ENCODE measurements around the gene PRDM5. TPM values are rescaled to one million over a fixed set of nuclear protein-coding genes. Genes with fewer than 3 reads are reported as not detected.

The PRDM5 gene
- total RNA-seq, 2 experiments from 2014 or later, result 0.20 to 0.57 TPM

- Mint-ChIP-seq H3K36me3 (ENCODE audit: low read depth) (no peaks in the 10 kb centered on the region), H3K27me3 (ENCODE audit: low read depth) (no peaks in the 10 kb centered on the region), H3K27ac (no peak overlapping the region), H3K4me1 (ENCODE audit: low read depth) (no peaks in the 10 kb centered on the region), H3K4me3 (no peak overlapping the region), H3K9me3 (no peaks in the 10 kb centered on the region)
- CTCF ChIA-PET, result no interaction called here
- no peak for DNase-seq
- intact Hi-C loops (cut with micrococcal nuclease), result no loop called here
Observed at GRCh38 chr4:120869613-120870278, 52.8 kb downstream of the PRDM5 start.

- CTCF ChIA-PET, result interaction anchor here (0.6 kb wide), 1 partner anchor 11 kb away, joined by 3 read pairs; no protein-coding TSS in a partner anchor
- no peak overlapping the region for H3K27ac Mint-ChIP-seq
- no peaks in the 10 kb centered on the region for H3K9me3 Mint-ChIP-seq
- H3K4me1 Mint-ChIP-seq (ENCODE audit: low read depth), result no peaks in the 10 kb centered on the region
- intact Hi-C loops (cut with micrococcal nuclease), result no loop called here
- DNase-seq, result no peak
- H3K4me3 Mint-ChIP-seq, result no peak overlapping the region
- H3K27me3 Mint-ChIP-seq (ENCODE audit: low read depth), result no peaks in the 10 kb centered on the region
- H3K36me3 Mint-ChIP-seq (ENCODE audit: low read depth), result no peaks in the 10 kb centered on the region
Observed at GRCh38 chr4:120867506-120867905, 55.0 kb downstream of the PRDM5 start.

GRCh38 chr4:120865985-120866384 is 56.5 kb downstream of the PRDM5 start:
- no peak overlapping the region for H3K27ac Mint-ChIP-seq
- no peak overlapping the region for H3K4me3 Mint-ChIP-seq
- no peaks in the 10 kb centered on the region for H3K4me1 Mint-ChIP-seq (ENCODE audit: low read depth)
- CTCF ChIA-PET, result no interaction called here
- no peaks in the 10 kb centered on the region for H3K27me3 Mint-ChIP-seq (ENCODE audit: low read depth)
- H3K36me3 Mint-ChIP-seq (ENCODE audit: low read depth), result no peaks in the 10 kb centered on the region
- no peak for DNase-seq
- intact Hi-C loops (cut with micrococcal nuclease), result no loop called here
- no peaks in the 10 kb centered on the region for H3K9me3 Mint-ChIP-seq

GRCh38 chr4:120864969-120865368 is 57.6 kb downstream of the PRDM5 start:
- no peaks in the 10 kb centered on the region for H3K4me1 Mint-ChIP-seq (ENCODE audit: low read depth)
- no peaks in the 10 kb centered on the region for H3K27me3 Mint-ChIP-seq (ENCODE audit: low read depth)
- no peak for DNase-seq
- H3K9me3 Mint-ChIP-seq, result no peaks in the 10 kb centered on the region
- intact Hi-C loops (cut with micrococcal nuclease), result no loop called here
- no peak overlapping the region for H3K4me3 Mint-ChIP-seq
- H3K36me3 Mint-ChIP-seq (ENCODE audit: low read depth), result no peaks in the 10 kb centered on the region
- H3K27ac Mint-ChIP-seq, result no peak overlapping the region
- CTCF ChIA-PET, result no interaction called here

GRCh38 chr4:120862432-120862831 is 60.1 kb downstream of the PRDM5 start:
- Mint-ChIP-seq H3K4me3 (no peak overlapping the region), H3K36me3 (ENCODE audit: low read depth) (no peaks in the 10 kb centered on the region), H3K4me1 (ENCODE audit: low read depth) (peaks cover 1% of the 10 kb centered on the region), H3K27me3 (ENCODE audit: low read depth) (no peaks in the 10 kb centered on the region), H3K9me3 (no peaks in the 10 kb centered on the region), H3K27ac (no peak overlapping the region)
- DNase-seq, result no peak
- intact Hi-C loops (cut with micrococcal nuclease), result no loop called here
- CTCF ChIA-PET, result interaction anchor here (1.2 kb wide), 1 partner anchor 12 kb away, joined by 3 read pairs; no protein-coding TSS in a partner anchor

GRCh38 chr4:120861852-120862251 is 60.7 kb downstream of the PRDM5 start:
- no peak overlapping the region for H3K4me3 Mint-ChIP-seq
- no peaks in the 10 kb centered on the region for H3K9me3 Mint-ChIP-seq
- no peaks in the 10 kb centered on the region for H3K36me3 Mint-ChIP-seq (ENCODE audit: low read depth)
- H3K27me3 Mint-ChIP-seq (ENCODE audit: low read depth), result no peaks in the 10 kb centered on the region
- H3K4me1 Mint-ChIP-seq (ENCODE audit: low read depth), result peaks cover 3% of the 10 kb centered on the region
- intact Hi-C loops (cut with micrococcal nuclease), result no loop called here
- no peak for DNase-seq
- no peak overlapping the region for H3K27ac Mint-ChIP-seq
- CTCF ChIA-PET, result interaction anchor here (1.2 kb wide), 1 partner anchor 13 kb away, joined by 3 read pairs; no protein-coding TSS in a partner anchor

GRCh38 chr4:120858776-120859175 is 63.8 kb downstream of the PRDM5 start:
- no peak overlapping the region for H3K27ac Mint-ChIP-seq
- intact Hi-C loops (cut with micrococcal nuclease), result loop anchor here (5.0 kb wide), 2 partner anchors 119 to 399 kb away; no protein-coding TSS in a partner anchor
- H3K9me3 Mint-ChIP-seq, result no peaks in the 10 kb centered on the region
- no peak for DNase-seq
- CTCF ChIA-PET, result interaction anchor here (0.6 kb wide), 1 partner anchor 513 kb away, joined by 4 read pairs; no protein-coding TSS in a partner anchor
- no peaks in the 10 kb centered on the region for H3K27me3 Mint-ChIP-seq (ENCODE audit: low read depth)
- H3K4me1 Mint-ChIP-seq (ENCODE audit: low read depth), result peaks cover 12% of the 10 kb centered on the region
- H3K36me3 Mint-ChIP-seq (ENCODE audit: low read depth), result no peaks in the 10 kb centered on the region
- H3K4me3 Mint-ChIP-seq, result no peak overlapping the region

DNA sequence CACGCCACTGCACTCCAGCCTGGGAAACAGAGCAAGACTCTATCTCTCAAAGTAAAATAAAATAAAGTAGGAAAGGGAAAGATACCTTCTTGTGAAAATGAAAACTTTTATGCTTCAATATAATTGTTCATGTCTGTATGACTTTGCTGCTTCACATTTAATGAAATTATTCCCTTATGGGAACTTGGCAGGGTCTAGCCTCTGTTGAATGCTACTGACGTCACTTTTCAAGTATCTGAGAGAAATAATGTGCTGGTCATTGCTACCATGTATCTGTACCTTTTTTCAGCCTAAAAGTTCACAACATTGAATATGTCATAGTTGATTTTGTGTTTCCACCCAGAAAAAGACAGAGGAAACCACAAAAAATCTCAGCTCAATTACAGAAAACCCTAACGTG is 65.2 kb downstream of the PRDM5 start:
- H3K36me3 Mint-ChIP-seq (ENCODE audit: low read depth), result no peaks in the 10 kb centered on the region
- H3K4me3 Mint-ChIP-seq, result no peak overlapping the region
- no peak for DNase-seq
- H3K27me3 Mint-ChIP-seq (ENCODE audit: low read depth), result no peaks in the 10 kb centered on the region
- H3K9me3 Mint-ChIP-seq, result no peaks in the 10 kb centered on the region
- H3K4me1 Mint-ChIP-seq (ENCODE audit: low read depth), result peaks cover 12% of the 10 kb centered on the region
- intact Hi-C loops (cut with micrococcal nuclease), result loop anchor here (5.0 kb wide), 2 partner anchors 120 to 400 kb away; no protein-coding TSS in a partner anchor
- CTCF ChIA-PET, result interaction anchor here (0.7 to 1.2 kb wide), 2 partner anchors 11 to 22 kb away, joined by 3 read pairs; no protein-coding TSS in a partner anchor
- no peak overlapping the region for H3K27ac Mint-ChIP-seq

GRCh38 chr4:120856294-120856693 is 66.2 kb downstream of the PRDM5 start:
- Mint-ChIP-seq H3K27me3 (ENCODE audit: low read depth) (no peaks in the 10 kb centered on the region), H3K27ac (no peak overlapping the region), H3K4me1 (ENCODE audit: low read depth) (peaks cover 12% of the 10 kb centered on the region), H3K36me3 (ENCODE audit: low read depth) (no peaks in the 10 kb centered on the region), H3K9me3 (no peaks in the 10 kb centered on the region), H3K4me3 (no peak overlapping the region)
- CTCF ChIA-PET, result interaction anchor here (0.5 to 1.2 kb wide), 3 partner anchors 12 to 233 kb away, joined by 3 read pairs; no protein-coding TSS in a partner anchor
- intact Hi-C loops (cut with micrococcal nuclease), result loop anchor here (5.0 kb wide), 2 partner anchors 121 to 401 kb away; no protein-coding TSS in a partner anchor
- DNase-seq, result no peak

- Mint-ChIP-seq H3K9me3 (no peaks in the 10 kb centered on the region), H3K36me3 (ENCODE audit: low read depth) (no peaks in the 10 kb centered on the region), H3K27ac (no peak overlapping the region), H3K4me3 (no peak overlapping the region), H3K4me1 (ENCODE audit: low read depth) (peaks cover 12% of the 10 kb centered on the region), H3K27me3 (ENCODE audit: low read depth) (no peaks in the 10 kb centered on the region)
- intact Hi-C loops (cut with micrococcal nuclease), result loop anchor here (1.0 to 5.0 kb wide), 3 partner anchors 122 to 402 kb away; no protein-coding TSS in a partner anchor
- CTCF ChIA-PET, result no interaction called here
- peak; percentile 13 for DNase-seq
Observed at GRCh38 chr4:120855307-120856001, 67.1 kb downstream of the PRDM5 start.

DNA sequence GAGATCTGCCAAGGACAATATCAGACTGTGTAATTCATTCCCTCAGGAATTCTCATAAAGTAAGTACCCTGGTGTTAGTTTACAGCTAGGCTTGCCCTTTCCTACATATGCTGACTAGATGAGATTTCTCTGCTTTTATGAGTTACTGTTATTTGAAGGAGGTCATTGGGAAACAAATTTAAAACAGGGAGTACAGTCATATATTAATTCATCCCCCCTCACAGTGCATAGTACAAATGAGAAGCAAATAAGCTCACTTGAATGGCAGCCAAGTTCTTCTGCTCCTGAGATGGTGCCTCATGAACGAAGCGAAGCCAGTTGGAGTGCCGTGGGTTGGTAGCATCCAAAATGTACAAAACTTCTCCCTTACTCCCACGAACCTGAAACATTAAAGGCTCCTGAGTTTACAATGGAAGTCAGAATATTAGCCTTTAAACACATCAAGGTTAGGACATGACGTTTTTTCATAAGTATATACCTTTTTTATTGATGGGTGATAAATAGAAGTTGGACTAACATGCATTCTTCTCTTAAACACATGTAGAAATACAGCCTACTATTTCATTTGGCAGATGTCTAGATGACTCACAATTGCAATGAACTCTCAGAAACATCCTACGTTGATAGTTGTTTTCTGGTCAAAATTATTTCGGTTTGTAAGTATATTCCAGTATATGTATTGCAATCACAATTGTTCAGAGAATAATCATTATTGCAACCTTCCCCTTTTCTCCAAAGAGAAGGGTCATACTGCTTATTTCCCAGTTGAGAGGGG is 69.2 kb downstream of the PRDM5 start:
- Mint-ChIP-seq H3K27ac (no peak overlapping the region), H3K9me3 (no peaks in the 10 kb centered on the region), H3K27me3 (ENCODE audit: low read depth) (no peaks in the 10 kb centered on the region), H3K4me3 (no peak overlapping the region), H3K4me1 (ENCODE audit: low read depth) (peaks cover 12% of the 10 kb centered on the region), H3K36me3 (ENCODE audit: low read depth) (no peaks in the 10 kb centered on the region)
- intact Hi-C loops (cut with micrococcal nuclease), result no loop called here
- CTCF ChIA-PET, result interaction anchor here (1.2 kb wide), 1 partner anchor 17 kb away, joined by 3 read pairs; no protein-coding TSS in a partner anchor
- no peak for DNase-seq

- DNase-seq, result no peak
- Mint-ChIP-seq H3K4me3 (no peak overlapping the region), H3K9me3 (no peaks in the 10 kb centered on the region), H3K27ac (no peak overlapping the region), H3K36me3 (ENCODE audit: low read depth) (no peaks in the 10 kb centered on the region), H3K4me1 (ENCODE audit: low read depth) (no peaks in the 10 kb centered on the region), H3K27me3 (ENCODE audit: low read depth) (no peaks in the 10 kb centered on the region)
- CTCF ChIA-PET, result interaction anchor here (0.7 kb wide), 1 partner anchor 458 kb away, joined by 3 read pairs; no protein-coding TSS in a partner anchor
- intact Hi-C loops (cut with micrococcal nuclease), result no loop called here
Observed at GRCh38 chr4:120850018-120850599, 72.4 kb downstream of the PRDM5 start.

Measured in activated naive CD4-positive, alpha-beta T cell treated with anti-CD3 and anti-CD28 coated beads for 36 hours (primary cell).